Activated CD4-positive, alpha-beta T cell treated with anti-CD3 and anti-CD28 coated beads for 24 hours (primary cell): Measurements from ENCODE around the gene ELAVL1.
"Not testable (repeated sequence)": the region's sequence is repeated elsewhere in the genome, so short reads cannot be mapped to it uniquely, and the experiment has no call there.

Source experiments
- DNase-seq, 2 donors: peaks; one replicate each; pipeline ENCODE4 v3.0.0-alpha.2; 2020; ENCODE audit warnings: low read depth in 2 of 2

Gene ELAVL1

DNA sequence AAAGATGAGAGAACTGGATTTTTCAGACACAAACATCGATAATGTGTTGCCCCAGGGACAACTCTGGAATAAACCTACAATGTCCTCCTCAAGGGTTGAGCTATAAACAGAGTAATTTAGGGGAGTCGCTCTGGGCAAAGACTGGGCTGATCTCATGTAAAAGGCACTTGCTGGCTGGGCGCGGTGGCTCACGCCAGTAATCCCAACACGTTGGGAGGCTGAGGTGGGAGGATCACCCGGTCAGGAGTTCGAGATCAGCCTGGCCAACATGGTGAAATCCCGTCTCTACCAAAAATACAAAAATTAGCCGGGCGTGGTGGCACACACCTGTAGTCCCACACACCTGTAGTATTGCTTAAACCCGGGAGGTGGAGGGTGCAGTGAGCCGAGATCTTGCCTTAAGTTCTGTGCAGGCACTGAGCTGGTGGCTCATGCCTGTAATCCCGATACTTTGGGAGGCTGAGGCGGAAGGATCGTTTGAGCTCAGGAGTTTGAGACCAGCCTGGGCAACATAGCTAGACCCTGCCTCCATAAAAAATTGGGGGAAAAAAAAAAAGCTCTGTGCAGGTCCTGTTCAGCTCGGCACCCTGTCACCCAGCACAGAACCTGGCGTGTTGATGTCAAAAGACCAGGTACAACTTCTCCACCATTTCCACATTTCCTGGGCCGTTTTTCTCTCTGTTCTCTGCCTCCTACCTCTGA is 63.4 kb downstream of the ELAVL1 start:
- DNase-seq, result no peak

- no peak for DNase-seq
Measured at GRCh38 chr19:7940841-7941240, 64.6 kb downstream of the ELAVL1 start.

GRCh38 chr19:7934766-7935165 is 70.7 kb downstream of the ELAVL1 start:
- no peak for DNase-seq

GRCh38 chr19:7933828-7934725 is 71.4 kb downstream of the ELAVL1 start:
- no peak for DNase-seq

GRCh38 chr19:7933411-7933810 is 72.0 kb downstream of the ELAVL1 start:
- DNase-seq, result no peak

- DNase-seq, result no peak
Measured at GRCh38 chr19:7932930-7933300, 72.5 kb downstream of the ELAVL1 start.

DNA sequence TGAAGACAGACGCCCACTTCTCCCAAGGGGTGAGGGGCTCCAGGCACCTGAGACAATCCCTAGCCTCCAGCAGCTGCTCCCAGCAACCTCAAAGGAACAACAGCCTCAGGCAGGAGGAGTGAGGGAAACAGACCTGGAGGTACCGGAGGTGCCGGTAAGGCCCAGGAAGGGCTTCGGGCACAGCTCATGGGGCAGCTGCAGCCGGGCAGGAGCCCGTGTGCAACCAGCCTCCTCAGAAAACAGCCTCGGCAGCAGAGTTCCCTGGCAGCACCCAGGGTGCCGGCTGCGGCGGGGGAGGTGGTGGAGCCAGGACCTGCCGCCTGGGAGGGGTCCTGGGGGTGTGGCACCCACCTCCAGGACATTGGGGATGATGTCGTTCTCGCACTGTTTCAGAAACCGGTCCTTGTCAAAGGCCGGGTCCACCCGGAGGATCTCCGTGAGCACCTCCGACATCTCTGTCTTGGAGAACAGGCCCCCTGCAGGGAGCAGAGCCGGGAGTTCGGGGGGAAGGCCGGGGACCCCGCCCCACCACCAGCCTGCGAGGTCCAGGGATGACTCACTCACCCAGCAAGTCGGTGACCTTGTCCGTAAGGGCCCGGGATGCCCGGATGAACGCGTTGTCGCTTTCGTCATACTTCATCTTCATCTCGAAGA is 73.0 kb downstream of the ELAVL1 start:
- DNase-seq, result no peak

DNA sequence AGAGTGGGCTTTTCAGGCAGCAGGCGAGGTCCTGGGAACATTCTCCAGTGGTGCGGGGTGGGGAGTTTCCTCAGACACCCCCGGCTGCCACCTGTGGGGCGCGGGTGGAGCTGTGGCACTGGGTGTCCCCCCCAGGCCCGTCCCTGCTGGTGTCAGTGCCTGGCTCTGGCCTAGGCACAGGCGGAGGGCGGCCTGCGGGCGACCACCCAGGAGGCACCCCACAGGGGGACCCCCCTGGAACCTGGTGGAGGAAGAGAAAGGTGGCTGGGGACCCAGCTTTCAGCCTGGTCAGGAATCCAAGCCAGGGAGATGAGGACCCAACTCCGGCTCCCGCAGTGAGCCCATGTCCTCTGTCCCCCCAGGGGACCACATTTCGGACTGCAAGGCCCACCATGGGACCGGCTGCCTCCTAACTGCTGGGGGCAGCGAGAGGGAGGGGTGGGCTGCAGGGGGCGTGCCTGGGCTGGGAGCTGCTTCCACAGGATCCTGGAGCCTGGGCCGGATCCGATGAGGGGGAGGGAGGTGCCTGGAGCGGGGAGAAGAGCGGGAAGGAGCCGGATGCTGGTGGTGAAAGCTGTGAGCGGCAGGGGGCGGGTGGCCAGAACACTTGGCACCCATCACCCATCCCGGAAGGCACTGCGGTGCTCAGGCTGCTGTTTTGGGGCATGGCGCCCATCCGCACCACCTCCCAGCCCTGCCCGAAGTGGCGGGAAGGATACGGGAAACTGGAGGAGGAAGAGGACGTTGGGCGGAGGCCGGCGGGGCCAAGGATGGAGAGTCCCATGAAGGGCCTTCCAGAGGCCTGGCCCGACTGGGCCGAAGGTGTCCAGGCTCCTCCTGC is 74.0 kb downstream of the ELAVL1 start:
- DNase-seq, result no peak

GRCh38 chr19:7930765-7931164 is 74.7 kb downstream of the ELAVL1 start:
- no peak for DNase-seq

GRCh38 chr19:7930030-7930429 is 75.4 kb downstream of the ELAVL1 start:
- not testable (repeated sequence) for DNase-seq

DNA sequence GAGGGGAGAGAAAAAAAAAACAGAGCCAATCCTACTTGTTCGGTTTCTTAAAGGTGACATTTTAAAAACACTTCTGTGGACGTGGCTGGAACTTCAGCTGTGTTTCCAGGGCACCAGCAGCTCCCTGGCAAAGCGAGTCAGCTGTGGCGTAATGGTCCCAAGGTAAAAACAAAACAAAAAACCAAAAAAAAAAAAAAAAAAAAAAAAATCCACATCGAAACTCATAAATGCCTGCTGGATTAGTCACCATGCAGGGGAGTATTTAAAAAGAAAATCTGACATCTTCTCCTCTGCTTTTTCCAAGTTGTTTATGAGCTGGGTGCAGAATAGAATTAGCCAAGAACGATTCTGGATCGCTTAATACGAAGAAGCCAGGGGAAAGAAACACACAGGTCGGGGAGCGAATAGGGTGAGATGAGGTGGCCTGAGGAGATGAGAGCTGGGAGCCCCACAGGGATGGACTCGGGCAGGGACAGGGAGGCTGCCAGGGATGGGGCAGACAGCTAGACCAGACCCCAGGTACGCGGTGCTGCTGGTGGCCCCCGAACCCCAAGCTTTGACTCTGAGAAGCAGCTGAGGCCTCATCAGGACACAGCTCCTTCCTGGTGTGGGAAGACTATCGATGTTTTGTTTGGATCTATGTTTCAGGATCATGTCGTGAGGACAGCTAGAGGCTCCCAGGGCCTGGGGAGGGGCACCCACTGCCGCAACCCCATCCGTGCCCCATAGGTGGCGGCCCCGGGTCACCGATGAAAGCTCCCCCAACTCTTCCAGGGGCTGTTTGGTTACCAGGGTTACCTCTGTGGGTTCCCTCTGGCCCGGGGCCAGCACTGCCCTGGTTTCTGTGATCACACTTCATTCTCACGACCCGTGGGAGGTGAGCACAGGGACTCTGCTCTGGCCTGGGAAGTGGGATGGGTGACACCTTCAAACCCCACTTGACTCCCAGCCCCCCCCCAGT is 76.4 kb downstream of the ELAVL1 start:
- peak in 1 of 2 donors; percentile 35 for DNase-seq

- DNase-seq, result no peak
Measured at GRCh38 chr19:7928334-7928706, 77.1 kb downstream of the ELAVL1 start.

DNA sequence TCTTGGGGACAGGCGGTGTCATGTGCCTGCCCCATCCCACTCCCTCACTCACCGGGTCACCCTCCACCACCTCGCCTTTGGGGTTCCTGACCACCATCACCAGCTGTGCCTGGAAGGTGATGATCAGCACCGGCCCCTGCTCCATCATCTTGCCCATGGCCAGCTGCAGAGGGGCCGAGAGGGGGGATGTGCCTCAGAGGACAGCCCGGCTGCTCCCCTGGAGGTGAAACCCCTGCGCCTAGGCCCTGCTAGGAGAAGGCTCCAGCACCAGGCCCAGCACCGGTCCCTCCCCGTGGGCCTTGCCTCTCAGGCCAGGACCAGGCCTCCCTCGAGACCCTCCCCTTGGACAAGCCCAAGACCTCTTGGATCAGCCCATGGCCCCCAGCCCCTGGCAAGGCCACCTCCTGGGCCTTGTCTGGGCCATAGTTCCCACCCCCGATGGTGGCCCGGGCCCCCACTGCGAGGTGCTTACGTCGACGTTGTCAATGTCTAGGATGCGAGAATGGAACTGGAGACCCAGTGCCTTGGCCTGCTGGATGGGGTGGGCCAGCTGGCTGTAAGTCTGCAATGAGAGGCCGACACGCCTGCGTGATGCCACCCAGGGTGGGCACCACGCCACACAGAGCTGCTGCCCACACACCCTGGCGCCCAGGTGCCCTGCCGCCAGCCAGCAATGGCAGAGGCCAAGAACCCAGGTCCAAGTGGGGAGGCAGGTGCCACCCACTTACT is 77.7 kb downstream of the ELAVL1 start:
- no peak for DNase-seq

GRCh38 chr19:7926727-7927604 is 78.5 kb downstream of the ELAVL1 start:
- DNase-seq, result no peak

DNA sequence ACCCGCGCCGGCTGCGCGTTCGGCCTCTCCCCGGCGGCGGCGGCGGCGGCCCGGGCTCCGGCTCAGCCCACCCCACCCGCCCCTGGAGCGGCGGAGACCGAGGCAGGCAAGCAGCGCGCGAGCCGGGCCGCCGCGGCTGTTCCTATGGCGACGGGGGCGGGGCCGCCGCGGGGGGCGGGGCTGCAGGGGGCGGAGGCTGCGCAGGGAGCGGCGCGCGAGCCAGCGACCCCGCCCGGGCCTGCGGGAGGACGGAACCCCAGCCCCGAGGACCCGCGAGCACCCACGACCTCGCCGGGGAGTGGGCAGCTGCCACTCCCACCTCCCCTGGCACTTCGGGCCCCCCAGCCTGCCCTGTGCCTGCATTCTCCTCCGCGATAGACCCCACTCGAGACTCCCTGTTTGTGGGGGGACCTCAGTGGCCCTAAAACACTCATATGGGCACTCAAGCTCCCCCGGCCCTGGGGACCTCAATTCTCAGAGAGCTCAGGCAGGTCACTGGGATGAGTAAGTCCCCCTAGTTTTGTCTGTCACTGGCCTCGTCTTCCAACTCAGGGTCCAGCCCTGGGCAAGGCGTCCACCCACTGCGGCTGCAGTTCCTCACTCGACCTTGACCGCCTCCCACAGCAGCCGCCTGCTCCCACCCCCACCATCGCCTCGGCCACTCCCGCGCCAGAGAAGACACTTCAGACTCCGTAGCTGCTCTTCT is 79.3 kb downstream of the ELAVL1 start, which contains the start of gene CTXN1:
Gene CTXN1 (minus strand): TSS at position 115 of the 706 bp plus-strand sequence. CDS start 597 bp downstream, outside the sequence.
- DNase-seq, result peak; percentile 73 to 75

GRCh38 chr19:7925171-7925851 is 80.1 kb downstream of the ELAVL1 start:
- DNase-seq, result peak; percentile 60 to 74

- no peak for DNase-seq
Measured at GRCh38 chr19:7924651-7925170, 80.7 kb downstream of the ELAVL1 start.
